C4-2B (cell line): ENCODE data around the gene NINL.

Source experiments
- H3K27ac ChIP-seq: fragments of 450-650 bp; 2 replicates; pipeline ENCODE4 v1.5.1; 2017
- ZFX ChIP-seq: fragments of 450-650 bp; IDR thresholded peaks from 2 replicates; pipeline ENCODE4 v1.6.1; 2017
- TF ChIP-seq, protein P1 (sequence below): fragments of 450-650 bp; conservative IDR thresholded peaks from 2 replicates; pipeline ENCODE4 v1.5.1; 2017; ENCODE audit warnings: mild to moderate bottlenecking

The NINL gene

DNA sequence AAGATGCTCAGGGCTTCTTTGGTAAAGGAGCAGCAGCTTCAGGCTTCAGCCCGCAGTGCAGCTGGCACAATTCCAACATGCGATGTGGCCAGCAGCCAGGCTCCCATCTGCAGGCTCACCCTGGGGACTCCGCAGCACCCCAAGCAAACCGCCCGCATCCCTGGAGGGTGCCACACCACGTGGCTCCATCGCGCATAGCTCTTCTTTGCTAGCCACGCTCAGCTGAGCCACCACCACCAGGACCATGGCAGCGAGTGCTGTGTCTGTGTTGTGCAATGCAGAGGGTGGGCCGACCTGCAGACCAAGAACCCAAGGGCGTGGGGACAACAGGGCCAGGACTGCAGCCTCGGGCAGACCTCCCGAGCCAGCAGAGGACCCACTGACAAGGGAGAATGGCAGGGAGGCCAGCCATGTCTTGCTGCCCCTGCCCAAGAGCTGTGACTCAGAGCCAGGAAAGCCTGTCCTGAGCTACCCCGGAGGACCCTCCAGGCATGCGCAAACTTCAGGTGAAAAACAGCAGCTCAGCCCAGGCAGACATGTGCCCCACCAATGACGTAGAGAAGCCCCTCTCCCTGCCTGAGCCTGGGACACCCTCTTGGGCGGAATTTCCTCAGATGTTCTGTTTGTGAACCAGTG lies 90.0 kb downstream of the NINL start:
- no peak overlapping the region; the same call in 1 of the 2 replicates for H3K27ac ChIP-seq
- TF ChIP-seq, protein P1, sequence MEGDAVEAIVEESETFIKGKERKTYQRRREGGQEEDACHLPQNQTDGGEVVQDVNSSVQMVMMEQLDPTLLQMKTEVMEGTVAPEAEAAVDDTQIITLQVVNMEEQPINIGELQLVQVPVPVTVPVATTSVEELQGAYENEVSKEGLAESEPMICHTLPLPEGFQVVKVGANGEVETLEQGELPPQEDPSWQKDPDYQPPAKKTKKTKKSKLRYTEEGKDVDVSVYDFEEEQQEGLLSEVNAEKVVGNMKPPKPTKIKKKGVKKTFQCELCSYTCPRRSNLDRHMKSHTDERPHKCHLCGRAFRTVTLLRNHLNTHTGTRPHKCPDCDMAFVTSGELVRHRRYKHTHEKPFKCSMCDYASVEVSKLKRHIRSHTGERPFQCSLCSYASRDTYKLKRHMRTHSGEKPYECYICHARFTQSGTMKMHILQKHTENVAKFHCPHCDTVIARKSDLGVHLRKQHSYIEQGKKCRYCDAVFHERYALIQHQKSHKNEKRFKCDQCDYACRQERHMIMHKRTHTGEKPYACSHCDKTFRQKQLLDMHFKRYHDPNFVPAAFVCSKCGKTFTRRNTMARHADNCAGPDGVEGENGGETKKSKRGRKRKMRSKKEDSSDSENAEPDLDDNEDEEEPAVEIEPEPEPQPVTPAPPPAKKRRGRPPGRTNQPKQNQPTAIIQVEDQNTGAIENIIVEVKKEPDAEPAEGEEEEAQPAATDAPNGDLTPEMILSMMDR, result no peak
- TF ChIP-seq ZFX, result no peak

GRCh38 chr20:25494506-25495188 lies 90.7 kb downstream of the NINL start:
- TF ChIP-seq, protein P1, result no peak
- no peak for TF ChIP-seq ZFX

DNA sequence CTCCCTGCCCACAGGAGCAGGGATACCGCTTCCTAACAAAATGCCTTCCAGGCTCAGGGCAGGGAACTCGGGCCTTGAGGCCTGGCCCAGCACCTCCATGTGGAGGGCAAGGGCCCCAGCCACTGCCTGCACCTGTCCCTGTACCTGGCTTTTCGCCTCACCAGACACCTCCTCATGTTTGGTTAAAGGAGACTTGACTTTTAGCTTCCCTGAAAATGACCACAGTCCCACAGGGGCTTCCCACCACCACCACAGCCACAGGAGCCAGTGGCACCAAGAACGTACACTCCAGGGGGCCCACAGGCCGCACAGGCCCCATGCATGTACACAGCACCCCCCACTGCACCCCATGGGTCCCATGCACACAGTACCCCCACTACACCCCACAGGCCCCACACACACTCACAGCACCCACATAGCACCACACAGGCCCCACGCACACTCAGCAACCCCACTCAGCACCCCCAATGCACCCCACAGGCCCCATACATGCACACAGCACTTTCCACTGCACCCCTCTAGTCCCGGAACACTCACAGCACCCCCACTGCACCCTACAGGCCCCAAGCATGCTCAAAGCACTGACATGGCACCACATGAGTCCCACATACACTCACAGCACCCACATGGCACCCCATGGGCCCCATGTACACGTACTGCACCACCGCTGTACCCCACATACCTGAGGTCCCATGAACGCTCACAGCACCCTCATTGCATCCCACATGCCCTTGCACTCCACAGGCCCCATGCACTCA lies 91.4 kb downstream of the NINL start:
- H3K27ac ChIP-seq, result no peak overlapping the region
- no peak for TF ChIP-seq ZFX
- TF ChIP-seq, protein P1, result no peak

More at GRCh38 chr20:25494506-25495188, 90.7 kb downstream of the NINL start:
- H3K27ac ChIP-seq, result no peak overlapping the region

DNA sequence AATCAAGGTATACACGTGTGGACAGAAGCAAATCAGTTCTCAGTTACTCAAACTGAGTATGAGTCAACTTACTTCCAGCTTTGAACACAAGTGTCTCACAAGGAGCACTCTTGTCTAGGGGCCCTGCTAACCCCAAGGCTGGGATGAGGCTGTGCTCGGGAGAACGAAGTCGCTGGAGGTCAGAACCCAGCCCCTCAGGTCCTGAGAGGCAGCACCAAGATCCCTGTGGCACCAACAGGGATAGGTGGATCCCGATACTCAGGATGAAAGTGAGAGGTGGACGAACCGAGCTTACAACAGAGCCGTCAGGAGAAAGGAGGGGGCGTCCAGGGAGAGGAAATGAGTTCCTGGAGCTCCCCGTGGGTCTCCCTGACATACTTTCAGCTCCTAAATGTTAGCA lies 92.2 kb downstream of the NINL start:
- no peak for TF ChIP-seq ZFX
- TF ChIP-seq, protein P1, result no peak
- no peak overlapping the region for H3K27ac ChIP-seq

DNA sequence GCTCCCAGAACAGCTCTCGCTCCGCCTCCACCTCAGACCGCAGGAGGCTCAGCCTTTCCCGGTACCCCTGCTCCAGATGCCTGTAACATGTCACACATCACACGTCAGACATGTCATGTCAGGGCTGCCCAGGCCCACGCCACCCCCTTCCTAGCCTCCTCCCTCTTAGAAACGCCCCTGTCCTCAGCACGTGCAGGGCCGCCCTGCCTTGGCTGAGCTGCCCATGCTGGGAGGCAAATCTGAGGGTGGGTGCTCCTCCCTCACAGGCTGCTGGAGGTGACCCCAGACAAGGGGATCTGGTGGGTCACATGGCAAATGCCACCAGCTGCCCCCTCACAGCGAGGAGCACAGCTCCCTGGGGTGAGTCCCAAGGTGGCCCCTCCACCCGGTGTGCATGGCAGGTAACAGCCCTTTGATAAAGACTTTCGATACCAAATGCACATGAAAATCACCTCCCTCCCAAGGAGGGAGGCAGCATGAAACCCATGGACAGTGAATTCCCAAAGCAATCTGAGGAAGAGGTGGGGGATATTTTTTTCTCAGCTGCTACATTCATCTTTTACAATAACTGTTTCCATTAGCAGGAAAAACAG lies 93.8 kb downstream of the NINL start:
- TF ChIP-seq, protein P1, result no peak
- TF ChIP-seq ZFX, result no peak
- H3K27ac ChIP-seq, result no peak overlapping the region

DNA sequence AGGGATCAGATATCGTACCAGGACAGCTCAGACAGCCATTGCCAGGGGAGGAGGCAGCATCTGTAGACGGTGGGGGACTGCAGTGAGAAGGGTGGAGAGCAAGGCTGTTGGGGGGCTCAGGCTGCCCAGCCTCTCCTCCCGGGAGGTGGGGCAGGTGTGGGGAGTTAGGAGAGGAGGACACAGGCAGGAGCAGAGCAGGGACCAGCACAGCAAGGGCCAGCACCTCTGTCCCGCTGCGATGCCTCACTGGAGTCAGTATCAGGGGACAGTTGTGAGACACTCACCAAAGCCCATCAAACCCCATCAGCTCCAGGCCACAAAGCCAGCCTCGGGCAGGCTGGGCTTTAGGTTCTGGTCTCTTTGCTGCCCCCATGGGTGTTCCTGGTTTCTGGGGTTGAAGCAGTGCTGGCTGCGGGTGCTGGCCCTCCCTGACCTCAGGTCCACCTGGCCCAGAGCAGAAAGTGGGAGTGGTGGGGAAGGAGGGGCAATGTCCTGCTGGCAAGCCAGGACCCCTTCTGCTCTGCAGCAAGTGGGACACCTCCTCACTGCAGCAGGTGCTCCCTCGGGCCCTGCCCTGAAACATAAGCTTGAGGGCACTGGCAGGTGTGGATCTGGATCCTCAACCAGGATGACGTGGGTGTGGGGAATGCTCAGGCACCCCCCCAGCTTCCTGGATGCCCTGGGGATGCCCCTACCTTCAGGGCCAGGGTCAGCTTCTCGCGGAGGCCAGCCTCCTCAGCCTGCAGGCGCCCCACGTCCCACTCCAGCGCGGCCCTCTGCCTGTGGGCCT lies 94.5 kb downstream of the NINL start:
- no peak overlapping the region for H3K27ac ChIP-seq
- no peak for TF ChIP-seq ZFX
- TF ChIP-seq, protein P1, result no peak
